Left renal cortex interstitium (tissue), 4 donors: ENCODE results near the gene RERE. TPM values are rescaled to one million over a fixed set of nuclear protein-coding genes. Genes with fewer than 3 reads are reported as not detected.

ENCODE experiments used
- DNase-seq, 4 donors: peaks; one replicate each; pipeline ENCODE4 v3.0.0-alpha.2; 2013; ENCODE audit warnings: low read depth in 4 of 4, low spot score in 2 of 4, missing footprints in 1 of 4
- polyA plus RNA-seq, 4 donors: library from polyadenylated mRNA; unstranded; fragments of 120-200 nt; gene quantifications; one replicate each; pipeline ENCODE4 v1.2.1, GENCODE V29; 2013; ENCODE audit not compliant: insufficient read length in 4 of 4

The RERE gene
- polyA plus RNA-seq, 4 donors = 118 to 175 (median 139) TPM

GRCh38 chr1:8562881-8563865, 254.3 kb downstream of the RERE start:
- DNase-seq = no peak

GRCh38 chr1:8562222-8562621, 255.2 kb downstream of the RERE start:
- DNase-seq = no peak

GRCh38 chr1:8560611-8561544, 256.6 kb downstream of the RERE start:
- DNase-seq = no peak

- no peak for DNase-seq
These were observed 257.4 kb downstream of the RERE start for GRCh38 chr1:8560035-8560434.

- DNase-seq = no peak
These were observed 261.9 kb downstream of the RERE start for GRCh38 chr1:8555582-8555981.

GRCh38 chr1:8554956-8555534, 262.4 kb downstream of the RERE start:
- no peak for DNase-seq

GRCh38 chr1:8552820-8553397, 264.5 kb downstream of the RERE start:
- no peak for DNase-seq

- DNase-seq = no peak
These were observed 265.6 kb downstream of the RERE start for GRCh38 chr1:8551613-8552489.

- DNase-seq = no peak
These were observed 266.4 kb downstream of the RERE start for GRCh38 chr1:8551057-8551456.

- DNase-seq = no peak
These were observed 269.6 kb downstream of the RERE start for GRCh38 chr1:8547791-8548190.

- DNase-seq = no peak
These were observed 272.4 kb downstream of the RERE start for GRCh38 chr1:8545078-8545477.

- no peak for DNase-seq
These were observed 272.8 kb downstream of the RERE start for GRCh38 chr1:8544644-8545043.

GRCh38 chr1:8543965-8544364, 273.5 kb downstream of the RERE start:
- no peak for DNase-seq

- DNase-seq = no peak
These were observed 275.4 kb downstream of the RERE start for GRCh38 chr1:8541961-8542521.

- no peak for DNase-seq
These were observed 276.5 kb downstream of the RERE start for GRCh38 chr1:8540971-8541370.

GRCh38 chr1:8540261-8540941, 277.0 kb downstream of the RERE start:
- no peak for DNase-seq

GRCh38 chr1:8539683-8540082, 277.8 kb downstream of the RERE start:
- no peak for DNase-seq

GRCh38 chr1:8538502-8538901, 278.9 kb downstream of the RERE start:
- no peak for DNase-seq

- DNase-seq = no peak
These were observed 279.4 kb downstream of the RERE start for GRCh38 chr1:8537991-8538390.
